ENCODE results near the gene PEX5. TPM values are rescaled to one million over a fixed set of nuclear protein-coding genes. Genes with fewer than 3 reads are reported as not detected.

The PEX5 gene
- total RNA-seq, 4 donors from 2014 or later = 32.8 to 53.5 (median 38.4) TPM

- TF ChIP-seq EP300 (IDR thresholded peaks at IDR 0.05) (no peak), CTCF (IDR thresholded peaks at IDR 0.05) (no peak), POLR2A (IDR thresholded peaks at IDR 0.05; ENCODE audit: low read depth) (no peak), POLR2AphosphoS5 (IDR thresholded peaks at IDR 0.05) (no peak)
- peaks cover 0 to 2% (median 0%) of the 10 kb centered on the region in 4 donors for H3K4me1 ChIP-seq
- H3K36me3 ChIP-seq = peaks cover 0 to 61% (median 24%) of the 10 kb centered on the region in 4 donors
- H3K4me3 ChIP-seq = no peak overlapping the region
- H3K9me3 ChIP-seq = no peaks in the 10 kb centered on the region
- peaks cover 0 to 6% (median 0%) of the 10 kb centered on the region in 4 donors for H3K27me3 ChIP-seq
- WGBS = 94% methylated on average over 17 of the region's 17 CpGs
- DNase-seq (ENCODE audit: extremely low spot score) = no peak
- intact Hi-C loops (cut with DNase I) = no loop called here
- H3K27ac ChIP-seq (replicated peaks in 1 of 4) = no peak overlapping the region
Measured at GRCh38 chr12:7157391-7157790, 32.1 kb upstream of the PEX5 start.

GRCh38 chr12:7158781-7159609 lies 30.5 kb upstream of the PEX5 start:
- intact Hi-C loops (cut with DNase I) = no loop called here
- H3K27me3 ChIP-seq = peaks cover 0 to 20% (median 3%) of the 10 kb centered on the region in 4 donors
- WGBS = 78% methylated on average over 6 of the region's 10 CpGs
- H3K36me3 ChIP-seq = peaks cover 0 to 45% (median 16%) of the 10 kb centered on the region in 4 donors
- H3K9me3 ChIP-seq = no peaks in the 10 kb centered on the region
- H3K27ac ChIP-seq (replicated peaks in 1 of 4) = no peak overlapping the region
- peaks cover 0 to 10% (median 4%) of the 10 kb centered on the region in 4 donors for H3K4me1 ChIP-seq
- TF ChIP-seq CTCF (IDR thresholded peaks at IDR 0.05) (no peak), POLR2A (IDR thresholded peaks at IDR 0.05; ENCODE audit: low read depth) (no peak), POLR2AphosphoS5 (IDR thresholded peaks at IDR 0.05) (no peak), EP300 (IDR thresholded peaks at IDR 0.05) (no peak)
- no peak overlapping the region for H3K4me3 ChIP-seq
- no peak for DNase-seq (ENCODE audit: extremely low spot score)

GRCh38 chr12:7160183-7160582 lies 29.3 kb upstream of the PEX5 start:
- Histone ChIP-seq H3K36me3 (peaks cover 0 to 33% (median 12%) of the 10 kb centered on the region in 4 donors), H3K4me1 (peaks cover 0 to 10% (median 4%) of the 10 kb centered on the region in 4 donors), H3K9me3 (no peaks in the 10 kb centered on the region), H3K4me3 (no peak overlapping the region), H3K27ac (replicated peaks in 1 of 4) (no peak overlapping the region), H3K27me3 (peaks cover 0 to 29% (median 3%) of the 10 kb centered on the region in 4 donors)
- 82% methylated on average over 7 of the region's 7 CpGs for whole genome bisulfite sequencing
- DNase-seq (ENCODE audit: extremely low spot score) = no peak
- intact Hi-C loops (cut with DNase I) = no loop called here
- no peak for TF ChIP-seq POLR2AphosphoS5 (IDR thresholded peaks at IDR 0.05)
- TF ChIP-seq EP300 (IDR thresholded peaks at IDR 0.05) = no peak
- TF ChIP-seq POLR2A (IDR thresholded peaks at IDR 0.05; ENCODE audit: low read depth) = no peak
- TF ChIP-seq CTCF (IDR thresholded peaks at IDR 0.05) = no peak

GRCh38 chr12:7161327-7161726 lies 28.2 kb upstream of the PEX5 start:
- no peak for TF ChIP-seq EP300 (IDR thresholded peaks at IDR 0.05)
- no peak for TF ChIP-seq POLR2AphosphoS5 (IDR thresholded peaks at IDR 0.05)
- TF ChIP-seq POLR2A (IDR thresholded peaks at IDR 0.05; ENCODE audit: low read depth) = no peak
- TF ChIP-seq CTCF (IDR thresholded peaks at IDR 0.05) = no peak
- Histone ChIP-seq H3K27ac (replicated peaks in 1 of 4) (no peak overlapping the region), H3K4me1 (peaks cover 0 to 10% (median 4%) of the 10 kb centered on the region in 4 donors), H3K27me3 (peaks cover 0 to 40% (median 3%) of the 10 kb centered on the region in 4 donors), H3K4me3 (no peak overlapping the region), H3K36me3 (peaks cover 0 to 22% (median 9%) of the 10 kb centered on the region in 4 donors), H3K9me3 (no peaks in the 10 kb centered on the region)
- 81% methylated on average over 4 of the region's 4 CpGs for WGBS
- intact Hi-C loops (cut with DNase I) = no loop called here
- DNase-seq (ENCODE audit: extremely low spot score) = no peak
